Endodermal cell (in vitro differentiated cells): ENCODE data around the gene OBSL1. TPM values are rescaled to one million over a fixed set of nuclear protein-coding genes. Genes with fewer than 3 reads are reported as not detected.

ENCODE experiments used
- DNase-seq: peaks from one replicate; pipeline ENCODE4 v3.0.0-alpha.2; 2017
- H3K27ac ChIP-seq: 2 replicates; pipeline ENCODE4 v1.5.1; 2013; ENCODE audit warnings: mild to moderate bottlenecking, low read depth, low read length, moderate library complexity
- H3K27me3 ChIP-seq: 2 replicates; pipeline ENCODE4 v1.6.1; 2013; ENCODE audit warnings: mild to moderate bottlenecking, low read length, moderate library complexity; ENCODE audit not compliant: insufficient read depth, control insufficient read depth, poor library complexity, severe bottlenecking
- H3K36me3 ChIP-seq: 2 replicates; pipeline ENCODE4 v1.7.0; 2013; ENCODE audit warnings: mild to moderate bottlenecking, low read length, moderate library complexity; ENCODE audit not compliant: control insufficient read depth, insufficient read depth
- H3K4me1 ChIP-seq: one replicate; pipeline ENCODE4 v1.7.0; 2013; ENCODE audit warnings: low read length; ENCODE audit not compliant: control insufficient read depth, insufficient read depth
- H3K4me3 ChIP-seq: 2 replicates; pipeline ENCODE4 v1.5.1; 2013; ENCODE audit warnings: mild to moderate bottlenecking, low read length, moderate library complexity
- H3K9ac ChIP-seq: 2 replicates; pipeline ENCODE4 v1.6.1; 2013; ENCODE audit warnings: mild to moderate bottlenecking, low read length, moderate library complexity; ENCODE audit not compliant: poor library complexity, severe bottlenecking; ENCODE audit errors: extremely low read depth
- H3K9me3 ChIP-seq: 2 replicates; pipeline ENCODE4 v1.6.1; 2013; ENCODE audit warnings: mild to moderate bottlenecking, low read length, moderate library complexity; ENCODE audit not compliant: control insufficient read depth
- H3K27ac Mint-ChIP-seq: 2 replicates; pipeline ENCODE4 v1.8.0; 2020; ENCODE audit warnings: mixed read lengths
- H3K27me3 Mint-ChIP-seq: 2 replicates; pipeline ENCODE4 v1.8.0; 2021; ENCODE audit warnings: mild to moderate bottlenecking, mixed read lengths; ENCODE audit not compliant: insufficient read depth
- H3K36me3 Mint-ChIP-seq: 2 replicates; pipeline ENCODE4 v1.8.0; 2020; ENCODE audit warnings: low read depth, mixed read lengths
- H3K4me1 Mint-ChIP-seq: 2 replicates; pipeline ENCODE4 v1.8.0; 2020; ENCODE audit warnings: mixed read lengths
- H3K4me3 Mint-ChIP-seq: 2 replicates; pipeline ENCODE4 v1.8.0; 2020; ENCODE audit warnings: mild to moderate bottlenecking, moderate library complexity, mixed read lengths
- H3K9me3 Mint-ChIP-seq: 2 replicates; pipeline ENCODE4 v1.8.0; 2020; ENCODE audit warnings: mild to moderate bottlenecking, mixed read lengths
- CTCF ChIP-seq: fragments of 200-600 bp; sonication (generic); conservative IDR thresholded peaks from 2 replicates; pipeline ENCODE4 v1.5.0; 2021; ENCODE audit warnings: antibody characterized with exemption, mild to moderate bottlenecking
- WGBS, 2 experiments: methylation state at CpG; one replicate each; pipeline versions ENCODE4 v1.1.5 to v1.1.7; 2013; ENCODE audit warnings: missing lambda C conversion rate in 2 of 2, mixed read lengths in 1 of 2; ENCODE audit not compliant: insufficient coverage in 1 of 2, insufficient read length in 1 of 2; 5-methylcytosine and 5-hydroxymethylcytosine counted together
- total RNA-seq, 2 donors: library from RNA; stranded (reverse); fragmentation: NEBNext Ultra II Directional in 1 of 2; extraction: Animal tissue kit (Norgen Biotek cat#: 25700) in 1 of 2; gene quantifications; 2 replicates in 1 of 2; 3 replicates in 1 of 2; pipeline ENCODE4 v1.2.1, GENCODE V29; 2021

The OBSL1 gene
- total RNA-seq, 2 donors from 2014 or later, result 156 to 162 TPM

GRCh38 chr2:219560893-219561178 lies 10.5 kb downstream of the OBSL1 start:
- peaks cover 55% of the 10 kb centered on the region for H3K36me3 Mint-ChIP-seq
- H3K4me3 Mint-ChIP-seq, result no peak overlapping the region

GRCh38 chr2:219560037-219560892 lies 11.1 kb downstream of the OBSL1 start:
- 49 to 53% methylated on average over 2 to 7 of the region's 8 CpGs for WGBS, 2 experiments

More at GRCh38 chr2:219560893-219561178, 10.5 kb downstream of the OBSL1 start:
- Histone ChIP-seq H3K9me3 (no peaks in the 10 kb centered on the region), H3K36me3 (no peaks in the 10 kb centered on the region), H3K4me1 (peaks cover 8% of the 10 kb centered on the region), H3K27me3 (no peaks in the 10 kb centered on the region), H3K27ac (no peak overlapping the region), H3K9ac (no peak overlapping the region), H3K4me3 (no peak overlapping the region)
- H3K27ac Mint-ChIP-seq, result peak overlapping the region; percentile 79
- WGBS, 2 experiments, result 81% methylated on average over 3 of the region's 3 CpGs; no CpG with 5 or more reads in 1 of the 2 experiments
- TF ChIP-seq CTCF, result no peak
- H3K4me1 Mint-ChIP-seq, result peaks cover 32% of the 10 kb centered on the region
- peaks cover 3% of the 10 kb centered on the region for H3K27me3 Mint-ChIP-seq
- no peak for DNase-seq
- H3K9me3 Mint-ChIP-seq, result no peaks in the 10 kb centered on the region

GRCh38 chr2:219559156-219559915 lies 12.0 kb downstream of the OBSL1 start:
- Histone ChIP-seq H3K9me3 (no peaks in the 10 kb centered on the region), H3K27ac (no peak overlapping the region), H3K36me3 (no peaks in the 10 kb centered on the region), H3K4me3 (no peak overlapping the region), H3K9ac (no peak overlapping the region), H3K4me1 (peaks cover 8% of the 10 kb centered on the region), H3K27me3 (no peaks in the 10 kb centered on the region)
- 93% methylated on average over 3 to 18 of the region's 20 CpGs for WGBS, 2 experiments
- peaks cover 5% of the 10 kb centered on the region for H3K27me3 Mint-ChIP-seq
- H3K4me1 Mint-ChIP-seq, result peaks cover 29% of the 10 kb centered on the region
- H3K9me3 Mint-ChIP-seq, result no peaks in the 10 kb centered on the region
- no peak overlapping the region for H3K4me3 Mint-ChIP-seq
- no peak for DNase-seq
- TF ChIP-seq CTCF, result no peak
- H3K27ac Mint-ChIP-seq, result no peak overlapping the region
- peaks cover 51% of the 10 kb centered on the region for H3K36me3 Mint-ChIP-seq

More at GRCh38 chr2:219560037-219560892, 11.1 kb downstream of the OBSL1 start:
- H3K36me3 ChIP-seq, result no peaks in the 10 kb centered on the region
- Mint-ChIP-seq H3K4me3 (no peak overlapping the region), H3K9me3 (no peaks in the 10 kb centered on the region), H3K27me3 (peaks cover 3% of the 10 kb centered on the region), H3K27ac (peak overlapping the region; percentile 79), H3K4me1 (peaks cover 29% of the 10 kb centered on the region), H3K36me3 (peaks cover 53% of the 10 kb centered on the region)
- no peak overlapping the region for H3K27ac ChIP-seq
- no peaks in the 10 kb centered on the region for H3K9me3 ChIP-seq
- H3K4me3 ChIP-seq, result no peak overlapping the region
- TF ChIP-seq CTCF, result peak; percentile 95
- H3K4me1 ChIP-seq, result peaks cover 8% of the 10 kb centered on the region
- H3K9ac ChIP-seq, result no peak overlapping the region
- no peaks in the 10 kb centered on the region for H3K27me3 ChIP-seq
- DNase-seq, result no peak
